RPMI8226 (cell line): ENCODE data around the gene EXOC6B.

Experiments used
- DNase-seq: peaks from one replicate; pipeline ENCODE4 v3.0.0-alpha.2; 2015

EXOC6B gene

GRCh38 chr2:72128843-72129227, 697.0 kb downstream of the EXOC6B start:
- DNase-seq, result no peak

DNA sequence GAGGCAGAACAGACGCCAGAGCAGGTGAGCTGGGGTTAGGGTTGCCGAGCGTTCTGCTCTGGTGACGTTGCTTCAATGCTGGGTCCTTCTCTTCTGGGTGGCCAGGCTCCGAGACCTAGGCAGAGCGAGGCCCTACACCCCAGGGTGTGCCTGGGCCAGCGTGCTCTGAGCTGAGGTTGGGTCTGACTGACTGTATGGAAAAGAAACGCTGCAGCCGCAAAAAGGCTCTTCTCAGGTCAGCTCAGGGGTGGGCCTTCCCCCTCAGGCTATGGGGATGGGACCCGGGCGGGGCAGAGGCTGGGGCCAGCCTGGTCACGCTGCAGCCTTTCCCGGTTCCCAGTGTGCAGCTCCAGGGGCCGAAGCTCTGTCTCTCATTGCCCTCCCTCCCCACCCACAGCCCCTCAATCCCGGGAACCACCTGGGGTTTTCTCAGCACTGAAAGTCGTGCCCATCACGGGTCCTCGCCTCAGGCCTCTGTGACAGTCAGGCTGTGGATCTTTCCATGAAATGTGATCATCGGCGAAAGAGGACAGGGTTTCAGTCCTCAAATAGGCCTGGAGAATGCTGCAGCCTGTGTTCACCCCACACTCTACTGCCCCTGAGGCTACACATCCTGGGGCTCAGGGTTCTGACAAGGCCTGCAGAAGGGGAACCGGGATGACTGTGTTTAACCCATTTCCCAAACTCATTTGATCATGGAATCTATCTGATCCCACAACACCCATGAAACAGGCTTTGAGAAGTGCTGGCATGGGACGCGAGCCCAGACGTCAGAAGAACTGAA, 697.6 kb downstream of the EXOC6B start:
- no peak for DNase-seq

- DNase-seq, result no peak
Observed at GRCh38 chr2:72127401-72128058, 698.3 kb downstream of the EXOC6B start.

- no peak for DNase-seq
Observed at GRCh38 chr2:72126186-72127100, 699.4 kb downstream of the EXOC6B start.
